Fibroblast of the aortic adventitia (primary cell): Measurements from ENCODE around the gene RPS27A. TPM values are rescaled to one million over a fixed set of nuclear protein-coding genes. Genes with fewer than 3 reads are reported as not detected.
"Not testable (repeated sequence)": the region's sequence is repeated elsewhere in the genome, so short reads cannot be mapped to it uniquely, and the experiment has no call there.

Experiments used
- DNase-seq: peaks from one replicate; pipeline ENCODE4 v3.0.0-alpha.2; 2010; ENCODE audit warnings: low read depth
- H3K4me3 ChIP-seq: 2 replicates; pipeline ENCODE4 v1.5.1; 2011; ENCODE audit warnings: low read depth, mild to moderate bottlenecking, control low read depth, low read length, moderate library complexity
- total RNA-seq: library from RNA; depleted of rRNA; stranded (reverse); fragments of >200 nt; gene quantifications from 2 replicates; pipeline ENCODE4 v1.2.3, GENCODE V29; 2012; ENCODE audit warnings: low replicate concordance
- TF ChIP-seq, protein P1 (sequence below): IDR thresholded peaks from 2 replicates; pipeline ENCODE4 v1.5.1; 2011; ENCODE audit warnings: mild to moderate bottlenecking, low read length, control low read depth, inconsistent platforms; ENCODE audit not compliant: insufficient read depth

The RPS27A gene
- total RNA-seq, 1 donor, result 1,779 TPM

DNA sequence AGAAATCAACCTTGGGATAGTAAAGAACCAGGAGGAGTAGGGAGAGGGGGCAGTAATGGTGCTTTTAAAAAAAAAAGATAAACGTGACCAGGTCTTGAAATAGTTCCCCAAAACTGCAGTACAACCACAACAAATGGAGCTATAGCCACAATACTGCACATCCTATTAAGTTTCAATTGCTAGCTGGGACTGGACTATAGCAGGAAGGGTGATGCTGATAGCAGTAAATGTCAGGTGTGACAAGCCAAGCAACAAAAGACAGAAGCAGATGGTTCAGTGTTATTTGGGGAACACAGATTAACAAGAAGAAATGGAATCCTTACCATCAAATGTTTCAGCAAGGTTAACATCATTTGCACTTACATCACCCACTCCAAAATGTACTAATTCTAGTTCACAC lies 10.1 kb downstream of the RPS27A start:
- no peak for DNase-seq
- TF ChIP-seq, protein P1, sequence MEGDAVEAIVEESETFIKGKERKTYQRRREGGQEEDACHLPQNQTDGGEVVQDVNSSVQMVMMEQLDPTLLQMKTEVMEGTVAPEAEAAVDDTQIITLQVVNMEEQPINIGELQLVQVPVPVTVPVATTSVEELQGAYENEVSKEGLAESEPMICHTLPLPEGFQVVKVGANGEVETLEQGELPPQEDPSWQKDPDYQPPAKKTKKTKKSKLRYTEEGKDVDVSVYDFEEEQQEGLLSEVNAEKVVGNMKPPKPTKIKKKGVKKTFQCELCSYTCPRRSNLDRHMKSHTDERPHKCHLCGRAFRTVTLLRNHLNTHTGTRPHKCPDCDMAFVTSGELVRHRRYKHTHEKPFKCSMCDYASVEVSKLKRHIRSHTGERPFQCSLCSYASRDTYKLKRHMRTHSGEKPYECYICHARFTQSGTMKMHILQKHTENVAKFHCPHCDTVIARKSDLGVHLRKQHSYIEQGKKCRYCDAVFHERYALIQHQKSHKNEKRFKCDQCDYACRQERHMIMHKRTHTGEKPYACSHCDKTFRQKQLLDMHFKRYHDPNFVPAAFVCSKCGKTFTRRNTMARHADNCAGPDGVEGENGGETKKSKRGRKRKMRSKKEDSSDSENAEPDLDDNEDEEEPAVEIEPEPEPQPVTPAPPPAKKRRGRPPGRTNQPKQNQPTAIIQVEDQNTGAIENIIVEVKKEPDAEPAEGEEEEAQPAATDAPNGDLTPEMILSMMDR, result no peak
- H3K4me3 ChIP-seq, result no peak overlapping the region

DNA sequence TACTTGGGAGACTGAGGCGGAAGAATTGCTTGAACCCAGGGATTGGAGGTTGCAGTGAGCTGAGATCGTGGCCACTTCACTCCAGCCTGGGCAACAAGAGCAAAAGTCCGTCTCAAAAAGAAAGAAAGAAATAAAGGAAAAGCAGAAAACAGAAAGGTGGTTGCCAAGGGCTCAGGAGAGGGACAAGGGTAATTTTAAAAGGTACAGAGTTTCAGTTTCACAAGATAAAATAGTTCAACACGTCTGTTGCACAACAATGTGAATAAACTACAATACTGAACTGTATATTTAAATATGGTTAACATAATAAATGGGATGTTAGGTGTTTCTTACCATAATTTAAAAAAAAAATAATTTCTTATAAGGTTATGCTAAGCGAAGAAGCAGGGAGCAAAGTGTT lies 12.9 kb downstream of the RPS27A start:
- H3K4me3 ChIP-seq, result no peak overlapping the region
- DNase-seq, result no peak
- TF ChIP-seq, protein P1, result no peak

DNA sequence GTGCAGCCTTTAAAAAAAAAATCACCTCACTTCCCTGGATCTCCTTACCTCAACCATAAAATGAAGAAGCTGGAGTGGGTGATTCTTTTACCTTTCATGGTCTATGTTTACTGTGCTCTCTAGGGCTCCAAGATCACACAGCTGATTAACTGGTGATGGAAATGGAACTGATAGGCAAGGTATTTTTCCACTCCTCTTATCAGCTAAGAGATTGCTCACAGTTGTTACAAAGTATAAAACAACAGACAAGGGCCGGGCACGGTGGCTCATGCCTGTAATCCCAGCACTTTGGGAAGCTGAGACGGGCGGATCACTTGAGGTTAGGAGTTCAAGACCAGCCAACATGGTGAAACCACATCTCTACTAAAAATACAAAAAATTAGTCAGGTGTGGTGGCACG lies 14.5 kb downstream of the RPS27A start:
- TF ChIP-seq, protein P1, result no peak
- no peak for DNase-seq
- no peak overlapping the region for H3K4me3 ChIP-seq

DNA sequence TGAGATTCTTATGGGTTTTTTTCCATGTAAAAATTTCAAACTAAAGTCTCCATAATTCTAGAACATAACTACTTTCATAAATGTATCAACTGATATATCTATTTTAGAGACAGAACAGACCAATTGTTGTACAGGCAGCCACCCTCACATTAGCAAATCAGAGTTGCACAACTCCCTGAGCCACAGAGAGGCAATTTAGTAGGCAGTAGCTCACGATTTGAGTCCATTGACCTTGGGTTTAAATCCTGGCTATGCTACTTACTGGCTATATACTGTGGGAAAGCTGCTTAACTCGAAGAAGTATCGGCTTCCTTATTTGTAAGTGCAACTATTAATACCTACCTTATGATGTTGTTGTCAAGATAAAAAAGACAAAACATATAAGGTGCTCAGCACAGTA lies 20.3 kb downstream of the RPS27A start:
- no peak for DNase-seq
- TF ChIP-seq, protein P1, result no peak
- H3K4me3 ChIP-seq, result no peak overlapping the region

DNA sequence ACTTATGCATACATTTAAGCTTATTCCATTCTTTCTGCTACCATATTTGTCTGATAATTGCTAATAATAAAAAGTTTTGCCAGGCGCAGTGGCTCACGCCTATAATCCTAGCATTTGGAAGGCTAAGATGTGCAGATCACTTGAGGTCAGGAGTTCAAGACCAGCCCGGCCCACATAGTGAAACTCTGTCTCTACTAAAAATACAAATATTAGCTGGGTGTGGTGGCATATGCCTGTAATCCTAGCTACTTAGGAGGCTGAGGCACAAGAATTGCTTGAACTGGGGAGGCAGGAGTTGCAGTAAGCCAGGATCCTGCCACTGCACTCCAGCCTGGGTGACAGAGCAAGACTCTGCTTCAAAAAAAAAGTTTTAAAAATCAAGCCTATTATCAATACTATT lies 27.1 kb downstream of the RPS27A start:
- not testable (repeated sequence) for DNase-seq, H3K4me3 ChIP-seq

DNA sequence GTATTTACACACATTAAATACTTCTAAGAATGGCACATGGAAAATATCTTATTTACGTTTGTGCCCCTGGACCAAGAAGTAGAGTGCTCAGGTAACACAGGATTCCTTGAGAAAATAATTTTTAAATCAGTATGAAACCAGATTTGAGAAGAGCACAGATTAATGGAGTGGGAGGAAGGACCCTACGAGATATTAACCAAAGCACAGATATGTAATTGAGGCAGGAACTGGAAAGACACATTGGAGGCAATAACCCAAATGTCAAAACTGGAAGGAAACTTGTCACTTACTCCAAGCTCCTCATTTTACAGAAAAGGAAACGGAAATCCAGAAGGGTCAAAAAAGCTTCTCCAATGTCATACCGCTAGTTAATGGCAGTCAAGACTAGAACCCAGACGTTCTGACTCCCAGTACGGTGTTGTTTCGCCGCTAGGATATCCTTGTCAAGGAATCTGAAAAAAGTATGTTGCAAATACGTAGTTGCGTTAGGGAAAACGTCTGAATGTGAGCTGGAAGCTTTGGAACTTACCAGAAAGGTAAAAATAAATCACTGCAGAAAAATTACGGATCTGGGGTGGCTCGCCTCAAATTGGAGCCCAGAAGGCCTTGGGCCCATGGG lies 35.9 kb downstream of the RPS27A start:
- H3K4me3 ChIP-seq, result peak overlapping the region; percentile 95
- TF ChIP-seq, protein P1, result no peak
- no peak for DNase-seq

DNA sequence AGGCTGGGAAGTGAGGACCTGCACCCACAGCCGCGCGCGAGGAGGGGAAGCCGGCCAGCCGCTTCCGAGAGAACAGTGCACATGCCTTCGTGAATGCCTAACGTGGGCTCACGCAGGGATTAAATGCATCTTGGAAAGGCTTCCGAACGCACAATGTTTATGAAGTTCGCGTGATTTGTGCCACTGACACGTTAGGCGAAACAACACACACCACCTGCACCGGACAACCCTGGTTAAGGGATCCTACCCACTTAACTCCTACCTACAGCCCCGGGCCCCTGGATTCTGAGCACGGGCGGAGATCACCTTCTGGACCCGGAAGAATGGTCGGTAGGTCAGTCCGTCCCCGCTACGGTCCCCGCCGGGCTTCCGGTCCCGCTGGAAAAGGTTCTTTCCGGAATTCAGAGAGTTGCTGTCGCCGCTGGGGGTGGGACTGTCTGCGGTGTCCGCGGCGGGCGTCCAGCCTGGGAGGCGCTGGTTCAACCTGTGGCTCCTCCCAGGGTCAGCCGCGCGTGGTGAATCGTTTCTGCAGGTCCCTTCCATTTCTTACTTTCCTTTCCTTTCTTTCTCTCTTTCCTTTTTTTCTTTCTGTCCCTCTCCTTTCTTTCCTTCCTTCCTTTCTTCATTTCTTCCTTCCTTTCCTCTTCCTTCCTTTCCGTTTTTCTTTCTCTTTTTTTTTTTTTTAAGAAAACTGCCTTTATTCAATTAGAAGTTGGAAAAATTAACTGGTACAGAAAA lies 36.6 kb downstream of the RPS27A start, which contains the start of gene MTIF2:
MTIF2 (minus strand) TSS at position 325 of the 738 bp plus-strand sequence. CDS start 5,373 bp downstream, outside the sequence.
- peak within 1 kb of the TSS; percentile 95 for H3K4me3 ChIP-seq
- DNase-seq, result peak; percentile 92
- TF ChIP-seq, protein P1, result no peak
